ENCODE data around the gene GJC1. TPM values are rescaled to one million over a fixed set of nuclear protein-coding genes. Genes with fewer than 3 reads are reported as not detected.

GJC1 gene
- total RNA-seq, 1 experiment from 2014 or later: 119 TPM

GRCh38 chr17:44872131-44872768 lies 42.2 kb upstream of the GJC1 start:
- Histone ChIP-seq H2BK120ac (ENCODE audit: low read depth, low read length, poor library complexity, severe bottlenecking) (no peak overlapping the region), H4K20me1 (ENCODE audit: control insufficient read depth, insufficient read depth, insufficient read length) (no peaks in the 10 kb centered on the region), H4K91ac (ENCODE audit: insufficient read length, low read depth, low read length) (no peak overlapping the region), H3K79me1 (ENCODE audit: insufficient read depth, low read depth, low read length, poor library complexity, severe bottlenecking) (no peaks in the 10 kb centered on the region), H3K56ac (ENCODE audit: insufficient read length, low read depth, low read length) (no peak overlapping the region), H3K9ac (ENCODE audit: extremely low read depth, insufficient read length, low read length) (no peak overlapping the region), H3K23ac (ENCODE audit: insufficient read length, low read depth, low read length) (no peak overlapping the region), H3K27ac (ENCODE audit: insufficient read length, low read depth, low read length) (no peak overlapping the region), H2AFZ (ENCODE audit: low read length) (no peak overlapping the region), H2BK15ac (ENCODE audit: low read depth, low read length) (no peak overlapping the region), H2BK5ac (ENCODE audit: insufficient read length, low read length) (no peak overlapping the region), H3K9me3 (ENCODE audit: control insufficient read depth, low read depth, low read length) (no peaks in the 10 kb centered on the region), H3K27me3 (ENCODE audit: insufficient read depth, low read length) (no peaks in the 10 kb centered on the region), H4K8ac (replicated peaks; ENCODE audit: insufficient read length, low read depth, low read length) (no peak overlapping the region), H3K18ac (ENCODE audit: insufficient read length, low read depth, low read length) (no peak overlapping the region), H3K4ac (ENCODE audit: low read depth, low read length) (no peak overlapping the region), H3K4me2 (ENCODE audit: insufficient read depth, insufficient read length, low read length) (no peak overlapping the region), H2AK5ac (ENCODE audit: insufficient read length, low read length) (no peak overlapping the region), H4K5ac (ENCODE audit: insufficient read length, low read depth, low read length) (no peak overlapping the region), H3K23me2 (ENCODE audit: insufficient read length, low read depth, low read length, poor library complexity, severe bottlenecking) (no peaks in the 10 kb centered on the region), H3K79me2 (ENCODE audit: insufficient read depth, low read length) (no peaks in the 10 kb centered on the region), H3T11ph (ENCODE audit: low read length) (no peak overlapping the region), H2BK20ac (ENCODE audit: low read depth, low read length, poor library complexity, severe bottlenecking) (no peak overlapping the region), H3K14ac (ENCODE audit: insufficient read depth, low read length) (no peak overlapping the region), H3K4me1 (ENCODE audit: insufficient read depth, low read length) (no peaks in the 10 kb centered on the region), H2BK12ac (ENCODE audit: insufficient read length, low read depth, low read length) (no peak overlapping the region)
- no peak for DNase-seq
- no peak overlapping the region for H3K4me3 Mint-ChIP-seq
- H3K27me3 Mint-ChIP-seq (ENCODE audit: low read depth): no peaks in the 10 kb centered on the region
- TF ChIP-seq CTCF (conservative IDR thresholded peaks at IDR 0.05): no peak
- no peak overlapping the region for H3K27ac Mint-ChIP-seq
- H3K9me3 Mint-ChIP-seq: no peaks in the 10 kb centered on the region
- H3K36me3 Mint-ChIP-seq (ENCODE audit: insufficient read depth in 1 of 3, low read depth in 3 of 3): peaks cover 33 to 85% (median 66%) of the 10 kb centered on the region in 3 experiments
- H3K4me1 Mint-ChIP-seq: no peaks in the 10 kb centered on the region
- WGBS (ENCODE audit: extremely low coverage, insufficient read length, low lambda C conversion rate): no CpG with 5 or more reads among the region's 9 CpGs
